ENCODE measurements around the gene FDPS. TPM values are rescaled to one million over a fixed set of nuclear protein-coding genes. Genes with fewer than 3 reads are reported as not detected.

The FDPS gene
- total RNA-seq: 151 and 294 TPM in 2 replicates

GRCh38 chr1:155308493-155309422 lies at the start of gene FDPS:
Gene FDPS, plus strand, starts transcription at chr1:155308866. Its CDS starts 924 bp downstream, at chr1:155309790.

GRCh38 chr1:155261852-155262673 lies 46.6 kb upstream of the FDPS start, which contains the start of gene SCAMP3:
Gene SCAMP3, minus strand, starts transcription at chr1:155262360. Its CDS starts 209 bp downstream, at chr1:155262151.

DNA sequence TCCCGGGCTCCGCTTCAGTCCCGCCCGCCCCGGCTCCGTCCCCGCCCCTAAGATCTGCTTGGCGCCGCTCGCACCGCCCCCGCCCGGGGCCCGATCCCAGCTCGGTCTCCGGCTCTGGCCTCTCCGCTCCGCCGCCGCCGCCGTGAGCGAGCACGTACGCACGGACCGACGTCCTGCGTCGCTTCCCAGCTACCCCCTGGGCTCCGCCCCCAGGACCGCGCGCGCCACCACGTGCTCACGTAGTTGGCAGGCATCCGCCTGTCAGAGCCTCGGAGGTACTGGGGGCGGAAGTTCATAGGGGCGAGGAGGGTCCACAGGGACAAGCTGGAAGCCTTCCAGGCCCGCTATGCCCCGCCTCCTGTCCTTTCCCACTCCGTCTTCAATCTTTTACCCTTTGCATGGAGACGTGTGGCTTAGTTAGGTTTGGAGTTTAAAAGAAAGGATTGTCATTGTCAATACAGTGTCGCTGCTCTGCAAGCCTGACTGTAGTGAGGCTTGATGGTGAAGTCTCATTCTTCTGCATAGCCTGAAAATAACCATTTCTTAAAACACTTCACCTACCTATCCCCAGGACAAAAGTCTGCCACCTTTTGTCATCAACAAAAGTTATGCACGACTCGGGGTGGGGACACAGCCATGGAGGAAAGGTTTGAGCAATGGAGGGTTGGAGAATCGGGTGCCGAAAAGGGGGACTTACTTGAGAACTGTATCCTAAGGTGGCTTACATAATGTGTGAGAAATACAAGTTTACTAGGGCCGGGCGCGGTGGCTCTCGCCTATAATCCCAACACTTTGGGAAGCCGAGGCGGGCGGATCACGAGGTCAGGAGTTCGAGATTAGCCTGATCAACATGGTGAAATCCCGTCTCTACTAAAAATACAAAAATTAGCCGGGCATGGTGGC lies 35.1 kb upstream of the FDPS start, which contains the start of gene CLK2:
CLK2 (minus strand) TSS at position 162 of the 903 bp plus-strand sequence. CDS start 2,527 bp downstream, outside the sequence.

GRCh38 chr1:155277070-155277901 lies 31.4 kb upstream of the FDPS start, which contains the start of gene HCN3:
Gene HCN3, plus strand, starts transcription at chr1:155277463. Its CDS starts 128 bp downstream, at chr1:155277591.

DNA sequence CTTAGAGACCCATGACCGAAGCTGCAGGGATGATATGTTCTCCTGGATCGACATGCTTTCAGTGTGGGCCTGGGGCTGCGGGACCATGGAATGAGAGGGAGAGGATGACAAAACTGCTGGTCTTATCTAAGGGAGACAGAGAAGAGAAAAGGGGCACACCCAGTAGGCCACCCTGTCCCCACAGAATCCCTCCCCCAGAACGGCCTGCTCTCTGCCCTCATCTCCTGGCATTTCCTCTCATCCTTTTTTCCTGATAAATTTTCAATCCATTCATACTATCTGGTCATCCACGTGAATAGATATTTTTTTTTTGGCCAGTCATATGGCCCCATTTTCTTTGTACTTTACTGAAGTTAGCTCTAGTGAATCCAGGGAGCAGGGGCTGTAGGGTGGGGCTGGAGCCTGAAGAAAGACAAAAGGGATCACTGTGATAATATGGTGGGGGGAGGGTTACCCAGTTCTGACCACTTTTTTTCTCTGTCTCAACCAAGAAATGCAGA lies 7.3 kb upstream of the FDPS start, which contains the start of gene PKLR:
PKLR (minus strand) TSS at position 97 of the 500 bp plus-strand sequence; CDS start at position 54, 43 bp downstream.

GRCh38 chr1:155320661-155321617 lies 12.3 kb downstream of the FDPS start, which contains the start of gene RUSC1:
Gene RUSC1, plus strand, starts transcription at chr1:155320894. Its CDS starts 880 bp downstream, at chr1:155321774.

Other genes with a start within 250 kb of the FDPS start
- gene EFNA4, start 245.1 kb upstream of the FDPS start, total RNA-seq: 8.7 and 11.3 TPM in 2 replicates
- 1.0 and 1.6 TPM in 2 replicates for gene EFNA3, start 230.0 kb upstream of the FDPS start, total RNA-seq
- 62.8 and 82.9 TPM in 2 replicates for gene EFNA1, start 181.0 kb upstream of the FDPS start, total RNA-seq
- 20.9 and 25.9 TPM in 2 replicates for gene SLC50A1, start 173.0 kb upstream of the FDPS start, total RNA-seq
- 29.1 and 35.1 TPM in 2 replicates for gene DPM3, start 168.3 kb upstream of the FDPS start, total RNA-seq
- gene KRTCAP2, start 135.6 kb upstream of the FDPS start, total RNA-seq: 96.6 and 105 TPM in 2 replicates
- gene TRIM46, start 135.0 kb upstream of the FDPS start, total RNA-seq: 4.9 and 5.9 TPM in 2 replicates
- 12.9 and 13.5 TPM in 2 replicates for gene THBS3, start 101.0 kb upstream of the FDPS start, total RNA-seq
- 37.1 and 45.6 TPM in 2 replicates for gene MTX1, start 100.2 kb upstream of the FDPS start, total RNA-seq
- gene ENTREP3, start 53.4 kb upstream of the FDPS start, total RNA-seq: 2.8 and 5.6 TPM in 2 replicates
- gene SCAMP3, start 46.5 kb upstream of the FDPS start, total RNA-seq: 24.5 and 26.4 TPM in 2 replicates
- 20.2 and 29.8 TPM in 2 replicates for gene CLK2, start 35.4 kb upstream of the FDPS start, total RNA-seq
- gene HCN3, start 31.4 kb upstream of the FDPS start, total RNA-seq: 0.56 and 0.90 TPM in 2 replicates
- under 0.01 TPM in 1 of 2 replicates, not detected in the other for gene PKLR, start 7.4 kb upstream of the FDPS start, total RNA-seq
- 8.5 and 10.1 TPM in 2 replicates for gene RUSC1, start 12.0 kb downstream of the FDPS start, total RNA-seq

Data from endothelial cell of coronary artery (primary cell).